SK-N-SH treated with all-trans-retinoic acid at 6 μM for 48 hours (cell line): ENCODE results near the gene COMMD9.

Experiments used
- ATAC-seq: fragments of 200-7000 bp; cut with Tn5 transposase; 3 replicates; pipeline ENCODE4 v1.9.1; 2020; ENCODE audit warnings: mild to moderate bottlenecking, moderate library complexity
- ARNTL ChIP-seq: fragments of 450-650 bp; formaldehyde crosslinking; IDR thresholded peaks from 2 replicates; pipeline ENCODE4 v1.5.0; 2020; ENCODE audit warnings: low read depth, mild to moderate bottlenecking, moderate library complexity, borderline replicate concordance
- BACH2 ChIP-seq: fragments of 250-450 bp; sonication (Bioruptor Pico); IDR thresholded peaks from 2 replicates; pipeline ENCODE4 v1.9.0; 2021; ENCODE audit warnings: mild to moderate bottlenecking, borderline replicate concordance
- CREB5 ChIP-seq: fragments of 250-450 bp; sonication (Bioruptor Pico); IDR thresholded peaks from 2 replicates; pipeline ENCODE4 v1.5.1; 2020; ENCODE audit warnings: low read depth, mild to moderate bottlenecking, moderate library complexity
- CSDC2 ChIP-seq: fragments of 250-450 bp; sonication (Bioruptor Pico); IDR thresholded peaks from 2 replicates; pipeline ENCODE4 v1.5.0; 2020; ENCODE audit warnings: mild to moderate bottlenecking, moderate library complexity
- CSRNP3 ChIP-seq: fragments of 250-450 bp; sonication (Bioruptor Pico); IDR thresholded peaks from 2 replicates; pipeline ENCODE4 v1.5.1; 2021; ENCODE audit warnings: mild to moderate bottlenecking, moderate library complexity
- ESRRG ChIP-seq: fragments of 250-450 bp; sonication (Bioruptor Pico); IDR thresholded peaks from 2 replicates; pipeline ENCODE4 v1.6.1; 2021; ENCODE audit warnings: mild to moderate bottlenecking
- GLIS3 ChIP-seq: fragments of 250-450 bp; sonication (Bioruptor Pico); IDR thresholded peaks from 2 replicates; pipeline ENCODE4 v1.5.0; 2020; ENCODE audit warnings: mild to moderate bottlenecking, moderate library complexity
- ISL1 ChIP-seq: fragments of 250-450 bp; sonication (Bioruptor Pico); IDR thresholded peaks from 2 replicates; pipeline ENCODE4 v2.1.2; 2022; ENCODE audit warnings: mild to moderate bottlenecking, moderate library complexity
- OSR1 ChIP-seq: fragments of 250-450 bp; sonication (Bioruptor Pico); IDR thresholded peaks from 2 replicates; pipeline ENCODE4 v1.8.0; 2022; ENCODE audit warnings: moderate library complexity, mild to moderate bottlenecking, inconsistent platforms
- RARB ChIP-seq: fragments of 250-450 bp; sonication (Bioruptor Pico); IDR thresholded peaks from 2 replicates; pipeline ENCODE4 v1.8.0; 2021; ENCODE audit warnings: mild to moderate bottlenecking, moderate library complexity
- TCF4 ChIP-seq: fragments of 250-450 bp; sonication (Bioruptor Pico); IDR thresholded peaks from 2 replicates; pipeline ENCODE4 v1.8.0; 2021; ENCODE audit warnings: mild to moderate bottlenecking, moderate library complexity, borderline replicate concordance
- TOX ChIP-seq: fragments of 250-450 bp; sonication (Bioruptor Pico); IDR thresholded peaks from 2 replicates; pipeline ENCODE4 v1.8.0; 2021; ENCODE audit warnings: mild to moderate bottlenecking, moderate library complexity, borderline replicate concordance
- TSHZ2 ChIP-seq: fragments of 250-450 bp; sonication (Bioruptor Pico); IDR thresholded peaks from 2 replicates; pipeline ENCODE4 v1.5.0; 2020; ENCODE audit warnings: mild to moderate bottlenecking, moderate library complexity
- ZC3H10 ChIP-seq: fragments of 250-450 bp; sonication (Bioruptor Pico); IDR thresholded peaks from 2 replicates; pipeline ENCODE4 v1.5.1; 2021; ENCODE audit warnings: mild to moderate bottlenecking, moderate library complexity
- ZFP3 ChIP-seq: fragments of 250-450 bp; sonication (Bioruptor Pico); IDR thresholded peaks from 2 replicates; pipeline ENCODE4 v1.5.0; 2020; ENCODE audit warnings: mild to moderate bottlenecking, moderate library complexity
- ZFP30 ChIP-seq: fragments of 450-650 bp; formaldehyde crosslinking; IDR thresholded peaks from 2 replicates; pipeline ENCODE4 v1.5.0; 2022; ENCODE audit warnings: mild to moderate bottlenecking, moderate library complexity
- ZNF565 ChIP-seq: fragments of 450-650 bp; formaldehyde crosslinking; conservative IDR thresholded peaks from 2 replicates; pipeline ENCODE4 v1.5.0; 2020; ENCODE audit warnings: low read depth, mild to moderate bottlenecking, moderate library complexity
- ZNF70 ChIP-seq: fragments of 450-650 bp; formaldehyde crosslinking; IDR thresholded peaks from 2 replicates; pipeline ENCODE4 v1.5.0; 2020; ENCODE audit warnings: mild to moderate bottlenecking, moderate library complexity
- ZNF8 ChIP-seq: fragments of 450-650 bp; formaldehyde crosslinking; IDR thresholded peaks from 2 replicates; pipeline ENCODE4 v1.5.0; 2020; ENCODE audit warnings: mild to moderate bottlenecking, moderate library complexity
- TF ChIP-seq, protein P1 (sequence below): fragments of 250-450 bp; sonication (Bioruptor Pico); IDR thresholded peaks from 2 replicates; pipeline ENCODE4 v1.8.0; 2021; ENCODE audit warnings: low read depth, mild to moderate bottlenecking, moderate library complexity, borderline replicate concordance
- TF ChIP-seq, protein P2 (sequence below): fragments of 250-450 bp; sonication (Bioruptor Pico); IDR thresholded peaks from 2 replicates; pipeline ENCODE4 v1.8.0; 2020; ENCODE audit warnings: mild to moderate bottlenecking, moderate library complexity, borderline replicate concordance

Gene COMMD9

DNA sequence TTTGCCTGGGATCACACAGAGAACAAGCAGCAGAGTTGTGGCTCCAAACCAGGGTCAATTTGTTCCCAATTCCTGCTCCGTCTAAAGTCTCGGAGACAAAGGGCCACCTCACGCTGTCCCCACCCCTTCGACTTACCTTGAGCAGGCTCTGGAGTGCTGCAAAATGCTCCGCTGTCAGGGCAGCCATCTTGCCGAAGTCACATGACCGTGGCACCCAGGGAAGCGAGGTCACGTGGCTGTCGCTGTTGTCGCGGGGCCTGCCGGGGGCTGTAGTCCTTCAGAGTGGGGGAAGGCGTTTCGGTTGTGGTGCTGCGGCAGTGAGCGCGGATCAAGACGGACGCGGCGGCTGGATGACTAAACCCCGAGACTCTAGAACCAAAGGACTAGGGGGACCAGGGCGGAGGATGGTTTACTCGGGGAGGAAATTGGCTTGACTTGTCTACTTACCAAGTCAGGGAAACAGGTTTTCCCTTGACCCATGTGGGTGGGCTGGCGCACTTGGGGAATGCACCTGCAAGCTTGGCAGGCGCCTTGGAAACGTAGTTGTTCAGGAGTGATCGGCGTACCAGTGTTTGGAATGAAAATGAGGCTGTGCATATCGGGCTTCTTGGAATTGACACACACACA lies at the start of gene COMMD9:
Gene COMMD9 (minus strand): TSS at position 199 of the 627 bp plus-strand sequence. CDS start 12 bp downstream, at position 187.
- peak; percentile 99 for ATAC-seq
- TF ChIP-seq BACH2 (CRISPR knock-in tag) (no peak), TOX (CRISPR knock-in tag) (no peak), GLIS3 (CRISPR knock-in tag) (no peak)
- TF ChIP-seq, protein P1, sequence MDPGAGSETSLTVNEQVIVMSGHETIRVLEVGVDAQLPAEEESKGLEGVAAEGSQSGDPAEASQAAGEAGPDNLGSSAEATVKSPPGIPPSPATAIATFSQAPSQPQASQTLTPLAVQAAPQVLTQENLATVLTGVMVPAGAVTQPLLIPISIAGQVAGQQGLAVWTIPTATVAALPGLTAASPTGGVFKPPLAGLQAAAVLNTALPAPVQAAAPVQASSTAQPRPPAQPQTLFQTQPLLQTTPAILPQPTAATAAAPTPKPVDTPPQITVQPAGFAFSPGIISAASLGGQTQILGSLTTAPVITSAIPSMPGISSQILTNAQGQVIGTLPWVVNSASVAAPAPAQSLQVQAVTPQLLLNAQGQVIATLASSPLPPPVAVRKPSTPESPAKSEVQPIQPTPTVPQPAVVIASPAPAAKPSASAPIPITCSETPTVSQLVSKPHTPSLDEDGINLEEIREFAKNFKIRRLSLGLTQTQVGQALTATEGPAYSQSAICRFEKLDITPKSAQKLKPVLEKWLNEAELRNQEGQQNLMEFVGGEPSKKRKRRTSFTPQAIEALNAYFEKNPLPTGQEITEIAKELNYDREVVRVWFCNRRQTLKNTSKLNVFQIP: no peak

DNA sequence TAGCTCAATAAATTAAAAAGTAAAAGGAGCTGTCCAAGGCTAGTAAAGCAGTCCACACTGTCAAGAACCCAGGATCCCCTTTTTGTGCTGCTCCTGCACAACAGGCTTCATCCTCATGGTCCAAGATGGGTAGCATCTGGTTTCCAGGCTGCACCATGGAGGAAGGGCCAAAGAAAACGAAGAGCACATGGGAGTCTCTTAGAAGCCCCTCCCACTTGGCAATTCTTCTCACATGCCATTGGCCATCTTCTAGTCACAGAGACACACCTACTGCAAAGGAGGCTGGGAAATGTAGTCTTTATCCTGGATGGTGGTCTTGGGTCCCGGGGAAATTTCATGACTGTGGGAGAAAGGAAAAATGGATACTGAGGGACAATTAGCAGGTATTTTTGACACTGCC lies 44.7 kb upstream of the COMMD9 start:
- peak; percentile 76 for ATAC-seq

More for the DNA sequence above, 44.7 kb upstream of the COMMD9 start:
- TF ChIP-seq CSRNP3 (no peak), TOX (CRISPR knock-in tag) (no peak), ZNF70 (CRISPR knock-in tag) (no peak), ZFP30 (CRISPR knock-in tag) (no peak), ZNF8 (CRISPR knock-in tag) (no peak), ZFP3 (no peak), ZC3H10 (no peak), RARB (CRISPR knock-in tag) (no peak), BACH2 (CRISPR knock-in tag) (no peak), OSR1 (CRISPR knock-in tag) (no peak), ARNTL (CRISPR knock-in tag) (no peak), ZNF565 (no peak), ISL1 (CRISPR knock-in tag) (no peak), TSHZ2 (no peak), ESRRG (CRISPR knock-in tag) (no peak), TCF4 (CRISPR knock-in tag) (no peak), CSDC2 (CRISPR knock-in tag) (no peak), CREB5 (CRISPR knock-in tag) (no peak)
- TF ChIP-seq, protein P2, sequence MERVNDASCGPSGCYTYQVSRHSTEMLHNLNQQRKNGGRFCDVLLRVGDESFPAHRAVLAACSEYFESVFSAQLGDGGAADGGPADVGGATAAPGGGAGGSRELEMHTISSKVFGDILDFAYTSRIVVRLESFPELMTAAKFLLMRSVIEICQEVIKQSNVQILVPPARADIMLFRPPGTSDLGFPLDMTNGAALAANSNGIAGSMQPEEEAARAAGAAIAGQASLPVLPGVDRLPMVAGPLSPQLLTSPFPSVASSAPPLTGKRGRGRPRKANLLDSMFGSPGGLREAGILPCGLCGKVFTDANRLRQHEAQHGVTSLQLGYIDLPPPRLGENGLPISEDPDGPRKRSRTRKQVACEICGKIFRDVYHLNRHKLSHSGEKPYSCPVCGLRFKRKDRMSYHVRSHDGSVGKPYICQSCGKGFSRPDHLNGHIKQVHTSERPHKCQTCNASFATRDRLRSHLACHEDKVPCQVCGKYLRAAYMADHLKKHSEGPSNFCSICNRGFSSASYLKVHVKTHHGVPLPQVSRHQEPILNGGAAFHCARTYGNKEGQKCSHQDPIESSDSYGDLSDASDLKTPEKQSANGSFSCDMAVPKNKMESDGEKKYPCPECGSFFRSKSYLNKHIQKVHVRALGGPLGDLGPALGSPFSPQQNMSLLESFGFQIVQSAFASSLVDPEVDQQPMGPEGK (CRISPR knock-in tag): no peak
- TF ChIP-seq, protein P1: no peak
